IPS DF 4.7 (cell line): ENCODE data around the gene OSM.
"Not testable (repeated sequence)": the region's sequence is repeated elsewhere in the genome, so short reads cannot be mapped to it uniquely, and the experiment has no call there.

Source experiments
- DNase-seq: peaks from one replicate; pipeline ENCODE4 v3.0.0-alpha.2; 2013; ENCODE audit warnings: low spot score; ENCODE audit errors: extremely low read depth

Gene OSM

DNA sequence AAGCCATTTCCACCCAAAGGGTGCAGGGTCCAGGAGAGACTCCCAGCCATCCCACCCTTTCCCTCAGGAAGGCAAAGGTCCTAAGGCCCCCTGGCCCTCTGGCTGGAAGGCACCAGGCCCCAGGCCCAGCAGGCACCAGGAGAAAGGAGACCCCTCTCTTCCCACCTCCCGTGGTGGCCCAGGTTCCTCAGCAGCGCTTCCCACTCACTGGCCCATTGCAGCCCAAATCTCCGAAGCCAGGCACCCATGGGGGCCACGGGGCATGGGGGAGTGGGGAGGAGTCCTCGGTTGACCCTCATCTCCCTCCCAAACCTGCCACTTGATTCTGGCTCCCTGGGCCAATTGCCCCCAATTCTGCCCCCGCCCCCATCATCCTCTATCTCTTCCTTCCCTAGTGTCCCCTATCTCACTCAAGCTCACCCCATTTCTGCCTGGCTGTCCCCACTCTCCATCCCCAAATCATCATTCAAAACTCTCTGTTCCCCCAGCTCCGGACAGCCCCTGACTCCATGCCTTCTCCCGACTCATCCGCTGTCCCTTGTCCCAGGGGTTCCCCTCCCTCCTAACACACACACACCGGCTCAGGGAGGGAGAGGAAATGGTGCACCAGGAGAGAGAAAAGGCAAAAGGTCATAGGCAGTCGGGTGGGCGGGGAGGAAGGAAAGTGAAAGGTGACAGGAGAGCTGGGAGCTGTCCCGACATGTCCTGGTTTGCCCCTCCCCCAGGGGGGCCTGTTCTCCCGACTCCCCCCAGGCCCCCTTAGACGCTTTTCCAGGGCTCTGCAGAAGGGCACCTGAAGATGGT is 21.3 kb downstream of the OSM start:
- DNase-seq: no peak

DNA sequence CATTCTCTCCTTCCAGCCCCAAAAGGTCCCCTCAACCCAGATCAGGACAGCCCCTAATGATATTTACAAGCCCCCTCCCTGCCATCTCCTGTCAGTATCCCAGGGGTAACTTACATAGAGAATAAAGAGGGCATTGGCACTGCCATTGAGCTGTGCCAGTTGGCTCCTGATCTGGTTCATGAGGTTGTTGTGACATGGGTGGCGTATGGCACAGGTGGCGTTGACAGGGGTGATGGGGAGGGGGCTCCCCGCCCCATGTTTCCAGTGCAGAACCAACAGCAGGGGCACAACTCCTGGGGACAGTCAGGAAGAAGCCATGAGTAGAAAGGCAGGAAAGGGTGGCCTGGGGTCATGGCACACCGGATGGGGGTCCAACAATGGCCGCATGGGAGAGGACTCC is 22.0 kb downstream of the OSM start:
- DNase-seq: no peak

DNA sequence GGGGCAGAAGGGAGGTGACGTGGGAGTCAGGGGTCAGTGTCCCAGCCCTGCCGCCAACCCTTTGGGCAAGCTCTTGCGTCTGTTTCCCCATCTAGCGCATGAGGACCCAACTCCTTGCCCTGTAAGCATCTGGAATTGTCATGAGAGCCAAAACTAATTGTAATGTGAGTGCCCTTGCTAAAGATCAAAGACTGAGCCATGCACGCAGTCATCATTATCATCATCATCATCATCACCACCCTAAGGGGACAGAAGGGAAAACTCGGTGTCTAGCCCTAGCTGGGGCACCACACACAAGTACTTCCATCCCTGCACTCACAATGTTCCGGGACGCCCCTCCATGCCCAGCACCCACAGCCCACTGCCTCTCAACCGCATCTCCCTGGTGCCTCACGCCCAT is 22.6 kb downstream of the OSM start:
- DNase-seq: no peak

DNA sequence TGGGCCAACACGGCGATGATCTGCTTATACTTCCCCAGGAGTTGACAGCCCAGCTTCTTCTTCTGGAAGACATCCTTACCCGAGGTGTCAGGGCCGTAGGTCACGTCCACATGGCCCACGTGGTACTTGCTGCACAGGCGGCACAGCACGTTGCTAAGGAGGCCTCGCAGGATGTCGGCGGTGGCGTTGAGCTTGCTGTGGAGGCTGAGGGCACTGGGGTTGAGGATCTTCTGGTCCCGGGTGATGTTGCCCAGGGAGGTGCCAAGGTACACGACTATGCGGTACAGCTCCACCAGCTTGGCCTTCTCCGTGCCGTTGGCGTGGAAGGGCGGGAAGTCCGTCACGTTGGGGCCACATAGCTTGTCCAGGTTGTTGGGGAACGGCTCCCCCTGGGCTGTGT is 23.0 kb downstream of the OSM start:
- DNase-seq: no peak

DNA sequence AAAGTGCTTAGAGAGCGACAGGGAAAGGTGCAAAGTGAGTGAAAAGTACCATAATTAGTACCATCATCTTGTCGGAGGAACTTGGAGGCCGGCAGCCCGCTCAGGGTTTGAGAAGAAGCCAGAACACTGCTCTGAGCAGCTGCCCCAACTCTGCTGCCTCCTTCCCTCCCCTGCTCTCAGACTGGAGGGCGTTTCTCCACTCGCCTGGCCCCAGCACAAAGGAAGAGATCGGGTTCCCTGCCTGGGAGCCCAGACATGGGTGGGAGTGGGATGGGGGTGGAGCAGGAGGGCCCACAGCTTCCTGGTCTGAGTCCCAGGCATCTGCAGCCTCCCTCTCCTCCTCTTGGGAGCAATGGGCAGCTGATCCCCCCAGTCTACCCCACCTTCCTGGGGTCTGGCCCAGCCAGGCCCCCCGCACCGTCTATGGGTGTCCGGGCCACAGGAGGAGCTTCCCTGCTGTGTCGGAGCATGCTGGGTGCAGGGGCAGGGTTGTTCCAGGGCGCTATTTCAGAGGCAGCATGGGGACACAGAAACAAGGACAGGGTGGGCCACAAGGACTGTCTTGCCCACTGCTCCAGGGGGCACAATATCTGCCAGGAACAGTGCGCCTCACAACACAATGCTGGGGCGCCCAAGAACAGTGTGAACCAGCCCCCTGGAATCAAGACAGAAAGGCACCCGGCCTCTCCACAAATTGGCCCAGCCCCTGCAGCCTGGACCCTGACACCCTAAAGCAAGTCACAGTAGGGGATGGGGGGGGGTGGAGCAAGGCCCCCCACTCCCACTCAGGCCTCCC is 24.9 kb downstream of the OSM start:
- DNase-seq: no peak

DNA sequence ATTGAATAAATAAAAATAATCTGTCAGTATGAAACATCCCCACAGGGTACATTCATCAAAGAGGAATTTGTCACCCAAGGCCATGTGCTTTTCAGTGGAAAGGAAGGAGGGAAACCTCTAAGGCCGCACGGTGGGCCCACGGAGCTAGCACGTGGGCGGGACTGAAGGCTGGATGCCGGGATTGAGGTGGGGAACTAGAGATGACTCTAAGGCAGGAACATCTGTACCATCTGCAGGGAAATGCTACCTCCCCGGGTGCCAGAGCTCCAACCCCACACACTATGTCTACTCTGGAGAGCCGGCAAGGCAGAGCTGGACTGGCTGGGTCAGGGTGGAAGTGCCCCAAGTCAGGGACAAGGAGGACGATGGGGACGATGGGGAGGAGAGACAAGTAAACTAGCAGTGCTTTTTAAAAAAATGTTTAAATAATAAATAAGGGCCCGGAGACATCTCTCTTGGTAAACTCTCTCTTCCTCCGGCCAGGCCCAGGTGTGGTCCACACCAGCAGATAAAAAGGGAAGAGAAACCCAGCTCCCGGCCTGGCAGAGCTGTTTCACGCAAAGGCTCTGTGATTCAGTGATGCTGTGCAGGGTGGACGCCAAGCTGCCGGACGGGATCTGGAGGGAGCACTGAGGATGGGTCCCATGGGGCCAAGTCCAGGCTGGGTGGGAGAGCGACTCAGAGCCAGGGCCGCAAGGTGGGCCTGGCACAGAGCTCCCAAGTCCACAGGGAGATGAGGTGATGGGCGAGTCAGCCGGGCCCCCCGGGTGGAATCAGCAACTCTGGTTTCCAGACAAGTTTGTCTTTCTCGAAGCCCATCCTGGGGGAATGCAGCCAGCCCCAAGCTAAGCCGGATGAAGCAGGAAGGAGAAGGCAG is 25.9 kb downstream of the OSM start:
- no peak for DNase-seq

DNA sequence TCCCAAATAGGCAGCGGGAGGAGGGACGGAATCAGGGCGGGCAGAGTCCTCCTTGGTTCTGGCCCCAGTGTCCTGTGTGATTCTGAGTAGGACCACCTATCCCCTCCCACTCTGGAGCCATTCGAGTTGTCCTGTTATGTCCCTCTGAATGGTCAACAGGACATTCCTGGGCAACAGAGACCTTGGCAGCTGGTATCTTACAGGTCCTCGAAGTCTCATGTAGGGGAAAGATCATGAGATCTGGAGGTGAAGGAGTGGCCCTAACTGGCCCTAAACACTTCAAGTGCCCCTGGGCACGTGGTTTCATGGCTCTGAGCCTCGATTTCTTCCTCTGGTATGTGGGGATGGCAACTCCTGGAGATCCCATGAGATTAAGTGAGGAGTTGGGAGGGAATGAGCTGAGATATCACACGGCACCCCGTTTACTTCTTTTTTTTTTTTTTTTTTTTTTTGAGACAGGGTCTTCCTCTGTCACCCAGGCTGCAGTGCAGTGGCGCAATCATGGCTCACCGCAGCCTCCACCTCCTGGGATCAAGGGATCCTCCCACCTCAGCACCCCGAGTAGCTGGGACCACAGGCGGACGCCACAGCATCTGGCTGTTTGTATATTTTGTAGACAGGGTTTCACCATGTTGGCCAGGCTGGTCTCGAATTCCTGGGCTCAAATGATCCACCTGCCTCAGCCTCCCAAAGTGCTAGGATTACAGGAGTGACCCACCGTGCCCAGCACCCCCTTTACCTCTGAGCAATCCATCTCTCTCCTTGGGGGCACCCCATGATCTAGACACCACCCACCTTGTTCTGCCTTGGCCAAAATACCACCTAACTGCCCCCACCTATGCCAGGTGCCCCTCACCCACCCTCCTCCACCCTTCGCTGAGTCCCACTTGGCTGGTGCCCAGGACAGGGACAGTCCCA is 26.9 kb downstream of the OSM start:
- no peak for DNase-seq

DNA sequence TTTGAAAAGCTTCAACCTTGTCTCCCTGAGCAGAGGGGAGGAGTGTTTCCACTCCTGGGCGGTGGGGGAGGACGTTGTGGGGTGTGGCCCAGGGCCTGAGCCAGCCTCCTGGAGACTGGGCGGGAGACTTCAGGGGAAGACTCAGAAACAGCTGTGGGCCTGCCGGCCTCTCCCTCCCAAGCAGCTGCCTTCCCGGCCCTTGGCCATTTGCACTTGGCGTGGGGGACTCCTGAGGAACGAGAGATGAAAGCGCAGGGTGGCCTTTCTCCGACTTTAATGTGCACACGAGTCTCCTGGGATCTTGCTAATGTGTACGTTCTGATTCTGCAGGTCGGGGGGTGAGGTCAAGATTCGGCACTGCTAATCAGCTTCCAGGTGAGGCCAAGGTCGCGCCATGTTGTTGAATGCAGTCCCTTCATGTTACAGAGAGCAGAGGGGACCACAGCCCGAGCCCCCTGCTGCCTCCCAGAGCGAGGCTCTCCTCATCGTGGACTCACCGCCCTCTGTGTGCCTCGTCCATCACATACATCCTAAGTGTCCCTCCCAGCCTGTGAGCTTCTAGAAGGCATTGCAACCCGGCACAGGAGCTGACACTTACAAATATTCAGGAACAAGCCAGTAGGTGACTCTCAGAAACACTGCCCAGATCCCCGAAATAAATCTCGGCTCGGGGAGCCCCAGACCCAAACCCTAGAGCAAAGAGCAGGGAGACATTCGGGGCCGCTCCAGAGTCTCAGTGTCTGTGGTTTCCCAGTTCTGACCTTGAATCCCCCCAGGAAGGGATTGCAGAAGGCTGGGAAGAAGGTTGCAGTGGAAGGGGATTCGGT is 27.8 kb downstream of the OSM start:
- DNase-seq: no peak

DNA sequence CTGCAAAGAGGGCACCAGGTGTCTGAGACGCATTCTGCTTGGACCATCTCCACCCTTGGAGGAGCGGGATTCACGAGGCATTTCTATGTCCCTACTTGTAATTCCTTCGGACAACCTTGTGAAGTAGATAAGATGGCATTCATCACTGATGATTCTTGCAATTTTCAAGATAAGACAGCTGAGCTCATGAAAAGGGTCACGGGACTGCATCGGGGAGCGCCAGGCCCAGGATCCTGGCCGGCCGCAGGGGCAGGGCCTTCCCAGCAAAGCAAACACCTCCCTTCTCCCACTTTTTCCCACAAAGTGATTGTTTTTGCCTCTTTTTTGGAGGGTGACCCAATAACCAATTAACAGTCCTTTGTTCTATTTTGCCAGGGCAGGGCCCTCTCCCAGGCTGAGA is 28.5 kb downstream of the OSM start:
- no peak for DNase-seq

DNA sequence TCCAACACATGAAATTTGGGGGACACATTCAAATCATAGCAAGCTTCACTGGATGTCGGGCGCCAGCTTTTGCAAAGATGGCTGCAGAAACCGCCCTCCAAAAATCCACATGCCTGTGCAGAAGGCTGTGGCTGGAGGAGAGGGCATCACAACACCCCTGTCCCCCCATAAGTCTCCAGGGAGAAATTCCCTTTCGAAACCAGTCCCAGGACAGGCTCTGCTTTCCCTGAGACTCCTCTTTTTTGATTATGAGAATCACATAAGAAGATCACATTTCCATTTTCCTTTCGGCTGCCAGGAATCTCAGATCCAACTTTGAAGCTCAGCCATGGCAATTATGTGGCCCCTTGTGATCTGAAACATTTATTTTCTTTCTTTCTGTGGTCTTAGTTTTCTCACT is 29.8 kb downstream of the OSM start:
- DNase-seq: no peak

DNA sequence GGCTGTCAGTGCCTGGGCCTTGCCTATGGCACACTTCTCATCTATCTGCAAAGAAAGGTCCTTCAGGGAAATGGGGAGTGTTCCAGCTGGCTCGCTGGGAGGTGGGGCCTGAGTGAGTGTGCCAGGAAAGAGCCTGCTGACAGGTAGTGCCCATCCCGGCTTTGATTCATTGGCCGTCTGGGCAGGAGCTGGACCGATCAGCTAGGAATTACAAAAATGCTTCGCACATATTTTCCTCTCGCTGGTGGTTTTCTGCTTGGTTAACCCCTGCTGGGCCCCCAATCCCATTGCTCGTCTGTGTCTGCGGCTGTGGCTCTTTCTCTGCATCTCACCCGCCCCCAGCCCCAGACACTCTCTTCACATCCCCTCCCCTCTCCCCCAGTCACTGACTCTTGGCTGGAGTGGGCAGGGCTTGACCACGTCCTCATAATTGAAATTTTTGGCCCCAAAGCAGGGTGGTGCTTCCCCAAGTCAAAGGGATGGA is 30.9 kb downstream of the OSM start:
- DNase-seq: no peak

DNA sequence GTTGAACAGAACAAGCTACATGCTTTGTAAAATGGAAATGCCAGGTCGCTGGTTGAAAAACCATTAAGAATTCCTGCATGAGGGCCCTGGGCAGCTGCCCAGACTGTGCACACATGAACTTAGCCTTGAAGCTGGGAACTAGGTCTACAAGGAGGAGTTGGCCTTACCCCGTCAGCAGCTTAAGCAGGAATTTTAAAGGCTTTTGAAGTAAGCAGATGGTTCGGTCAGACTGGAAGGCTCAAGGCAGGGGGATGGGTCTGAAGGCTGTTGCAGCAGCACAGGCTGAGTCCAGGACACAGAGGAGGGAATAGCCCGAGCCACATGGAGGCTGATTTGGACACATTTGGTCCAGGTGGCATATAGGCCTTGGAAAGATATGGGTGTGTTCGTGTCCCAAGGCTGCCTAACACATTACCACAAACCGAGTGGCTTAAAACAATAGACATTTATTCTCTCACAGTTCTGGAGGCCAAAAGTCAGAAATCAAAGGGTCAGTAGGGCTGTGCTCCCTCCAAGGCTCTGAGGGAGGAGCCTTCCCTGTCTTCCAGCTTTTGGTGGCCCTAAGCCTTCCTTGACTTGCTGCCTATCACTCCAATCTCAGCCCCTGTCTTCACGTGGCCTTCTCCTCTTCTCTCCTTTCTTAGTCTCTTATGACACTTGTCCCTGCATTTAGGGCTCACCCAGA is 31.7 kb downstream of the OSM start:
- no peak for DNase-seq

DNA sequence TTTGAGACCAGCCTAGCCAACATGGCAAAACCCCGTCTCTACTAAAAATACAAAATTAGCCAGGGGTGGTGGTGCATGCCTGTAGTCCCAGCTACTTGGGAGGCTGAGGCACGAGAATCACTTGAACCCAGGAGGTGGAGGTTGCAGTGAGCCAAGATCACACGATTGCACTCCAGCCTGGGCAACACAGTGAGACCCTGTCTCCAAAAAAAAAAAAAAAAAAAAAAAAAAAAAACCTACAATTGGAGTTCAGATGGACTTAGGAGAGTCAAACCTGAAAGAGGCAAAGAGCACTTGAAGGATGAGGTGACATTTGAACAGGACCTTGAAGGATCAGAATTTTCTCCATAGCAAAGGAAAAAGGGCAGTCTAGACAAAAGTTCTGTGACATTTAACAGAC is 32.3 kb downstream of the OSM start:
- DNase-seq: not testable (repeated sequence)

DNA sequence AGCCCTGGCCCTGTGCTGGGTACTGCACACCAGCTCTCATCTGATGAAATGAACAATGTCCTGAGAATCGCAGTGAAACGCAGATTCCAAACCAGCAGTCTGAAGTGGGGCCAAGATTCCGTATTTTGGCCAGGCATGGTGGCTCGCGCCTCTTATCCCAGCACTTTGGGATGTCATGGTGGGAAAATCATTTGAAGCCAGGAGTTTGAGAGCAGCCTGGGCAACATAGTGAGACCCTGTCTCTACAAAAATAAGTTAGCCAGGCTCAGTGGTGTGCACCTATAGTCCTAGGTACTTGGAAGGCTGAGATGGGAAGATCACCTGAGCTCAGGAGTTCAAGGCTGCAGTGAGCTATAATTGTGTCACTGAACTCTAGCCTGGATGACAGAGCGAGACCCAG is 33.1 kb downstream of the OSM start:
- DNase-seq: no peak

DNA sequence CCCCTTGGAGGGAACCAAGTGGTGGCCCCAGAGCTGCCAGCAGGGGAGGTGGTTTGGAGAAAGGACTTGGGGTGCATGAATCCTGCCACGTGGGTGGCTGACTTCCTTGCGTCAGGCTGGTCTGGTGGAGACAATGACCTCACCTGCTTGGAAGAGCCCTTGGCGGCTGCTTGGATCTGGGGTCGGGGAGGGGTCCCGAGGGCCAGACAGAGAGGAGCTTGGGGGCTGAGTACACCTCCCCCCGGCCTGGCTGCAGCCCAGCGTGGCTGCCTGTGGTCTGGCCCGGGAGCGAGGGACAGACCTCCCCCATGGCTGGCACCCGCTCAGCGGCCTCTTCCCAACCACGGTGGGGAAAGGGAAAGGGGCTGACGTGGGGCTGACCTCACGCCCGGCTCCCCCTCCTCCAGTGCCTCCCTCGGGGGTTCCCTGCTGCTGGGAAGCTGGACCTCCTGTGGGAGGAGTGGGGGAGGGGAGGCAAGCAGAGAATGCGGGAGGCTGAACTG is 33.9 kb downstream of the OSM start:
- DNase-seq: no peak

DNA sequence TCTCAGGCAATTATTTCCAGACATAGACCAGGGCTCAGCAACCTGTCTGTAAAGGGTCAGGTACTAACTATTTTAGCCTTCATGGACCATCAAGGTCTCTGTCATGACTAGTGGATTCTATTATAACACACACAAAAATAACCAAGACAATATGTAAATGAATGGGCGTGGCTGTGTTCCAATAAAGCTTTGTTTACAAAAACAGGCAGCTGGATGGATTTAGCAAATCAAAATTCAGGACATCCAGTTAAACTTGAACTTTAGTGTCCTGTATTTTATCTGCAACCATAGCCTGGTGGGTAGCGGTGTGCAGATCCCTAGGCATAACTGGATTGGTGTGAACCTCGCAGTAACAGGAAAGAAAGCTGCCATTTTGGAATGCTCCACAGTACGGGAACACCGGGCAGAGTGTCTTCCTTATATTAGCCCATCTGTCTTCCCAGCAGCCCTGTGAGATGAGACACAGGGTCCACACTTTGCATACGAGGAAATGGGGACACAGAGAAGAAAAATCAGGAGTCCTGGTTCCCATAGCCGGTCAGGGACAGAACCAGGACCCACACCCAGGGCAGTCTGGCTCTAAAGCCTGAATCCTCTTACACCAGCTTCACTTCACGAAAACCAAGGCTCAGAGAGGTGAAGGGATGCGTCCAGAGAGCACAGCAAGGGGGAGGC is 35.7 kb downstream of the OSM start:
- no peak for DNase-seq

DNA sequence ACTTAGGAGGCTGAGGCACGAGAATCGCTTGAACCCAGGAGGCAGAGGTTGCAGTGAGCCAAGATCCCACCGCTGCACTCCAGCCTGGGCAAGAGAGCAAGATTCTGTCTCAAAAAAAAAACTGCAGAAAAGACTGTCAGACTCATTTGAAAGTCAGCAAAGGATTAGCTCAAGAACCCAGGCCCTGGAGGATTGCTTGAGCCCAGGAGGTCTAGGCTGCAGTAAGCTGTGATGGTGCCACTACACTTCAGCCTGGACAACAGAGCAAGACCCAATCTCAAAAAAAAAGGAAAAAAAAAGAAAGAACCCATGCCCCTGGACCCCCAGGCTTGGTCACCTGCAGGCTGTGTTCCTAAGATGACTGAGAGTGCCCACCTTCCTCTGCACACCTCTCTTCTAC is 36.3 kb downstream of the OSM start:
- DNase-seq: no peak
